NCI-H526 treated with DMSO at 0.1 percent for 48 hours (cell line): ENCODE measurements around the gene MTA1.
A peak's percentile ranks its signal among the peaks of the same experiment; 100 is the strongest.

Experiments
- DNase-seq: peaks from one replicate; lab custom pipeline; 2025; lab: John Stamatoyannopoulos, UW

The MTA1 gene

GRCh38 chr14:105445901-105446845 is 26.5 kb downstream of the MTA1 start:
- DNase-seq, result no peak

- no peak for DNase-seq
These were observed 27.3 kb downstream of the MTA1 start for GRCh38 chr14:105446971-105447370.

GRCh38 chr14:105447651-105448640 is 28.3 kb downstream of the MTA1 start:
- no peak for DNase-seq

DNA sequence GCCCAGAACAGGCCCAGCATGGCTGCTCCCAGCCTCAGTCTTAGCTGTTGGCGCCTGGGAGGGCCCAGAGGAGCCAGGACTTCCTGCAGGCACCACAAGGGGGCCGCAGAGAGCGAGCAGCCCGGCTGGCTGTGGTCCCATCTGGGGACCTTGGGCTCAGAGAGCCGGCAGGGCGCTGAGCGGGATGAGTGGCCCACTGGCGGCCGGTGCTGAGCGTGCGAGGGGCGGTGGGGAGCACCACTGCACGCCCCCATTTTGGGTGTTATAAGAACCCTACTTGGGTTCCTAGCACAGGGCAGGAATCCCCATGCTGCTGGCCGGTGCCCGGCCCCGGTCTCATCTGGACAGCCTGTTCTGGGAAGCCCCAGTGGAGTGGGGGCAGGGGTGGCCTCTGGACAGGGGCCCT is 29.1 kb downstream of the MTA1 start:
- peak; percentile 3 for DNase-seq

- DNase-seq, result no peak
These were observed 29.9 kb downstream of the MTA1 start for GRCh38 chr14:105449276-105450122.

- DNase-seq, result no peak
These were observed 30.5 kb downstream of the MTA1 start for GRCh38 chr14:105450123-105450505.

GRCh38 chr14:105450864-105451720 is 31.5 kb downstream of the MTA1 start:
- no peak for DNase-seq

DNA sequence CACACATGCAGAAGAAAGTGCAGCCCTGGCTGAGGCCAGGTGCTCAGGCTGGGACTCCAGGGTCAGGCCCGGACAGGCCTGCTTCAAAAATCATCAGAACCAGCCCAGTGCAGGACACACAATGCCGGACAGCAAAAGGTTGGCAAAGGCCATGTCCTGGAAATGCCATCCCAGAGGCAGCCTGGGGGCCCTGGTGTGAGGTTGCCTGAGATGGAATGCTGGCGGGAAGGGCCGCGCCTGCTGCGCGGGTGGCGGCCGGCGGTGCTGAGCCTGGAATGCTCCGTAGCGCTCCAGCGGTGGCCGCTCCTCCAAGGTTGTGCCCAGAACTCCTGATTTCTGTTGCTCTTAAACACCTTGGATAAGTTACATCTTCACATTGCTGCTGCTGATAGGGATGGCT is 33.3 kb downstream of the MTA1 start:
- no peak for DNase-seq

DNA sequence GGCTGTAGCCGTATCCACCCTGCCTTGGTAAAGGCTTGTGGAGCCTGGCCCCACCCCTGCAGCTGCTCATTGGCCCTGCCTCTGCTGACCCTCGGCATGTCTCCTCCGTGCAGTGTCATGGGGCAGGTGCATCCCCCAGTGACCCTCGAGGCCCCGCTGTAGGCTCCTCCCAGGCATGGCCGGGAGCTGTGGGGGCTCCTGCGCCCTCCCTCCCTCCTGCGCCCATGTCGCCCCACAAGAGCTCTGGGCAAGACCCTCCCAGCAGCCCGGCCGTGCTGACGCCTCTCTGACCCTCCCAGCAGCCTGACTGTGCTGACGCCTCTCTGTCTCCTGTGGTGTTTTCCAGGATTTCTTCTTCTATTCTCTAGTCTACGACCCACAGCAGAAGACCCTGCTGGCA is 34.2 kb downstream of the MTA1 start:
- DNase-seq, result no peak

DNA sequence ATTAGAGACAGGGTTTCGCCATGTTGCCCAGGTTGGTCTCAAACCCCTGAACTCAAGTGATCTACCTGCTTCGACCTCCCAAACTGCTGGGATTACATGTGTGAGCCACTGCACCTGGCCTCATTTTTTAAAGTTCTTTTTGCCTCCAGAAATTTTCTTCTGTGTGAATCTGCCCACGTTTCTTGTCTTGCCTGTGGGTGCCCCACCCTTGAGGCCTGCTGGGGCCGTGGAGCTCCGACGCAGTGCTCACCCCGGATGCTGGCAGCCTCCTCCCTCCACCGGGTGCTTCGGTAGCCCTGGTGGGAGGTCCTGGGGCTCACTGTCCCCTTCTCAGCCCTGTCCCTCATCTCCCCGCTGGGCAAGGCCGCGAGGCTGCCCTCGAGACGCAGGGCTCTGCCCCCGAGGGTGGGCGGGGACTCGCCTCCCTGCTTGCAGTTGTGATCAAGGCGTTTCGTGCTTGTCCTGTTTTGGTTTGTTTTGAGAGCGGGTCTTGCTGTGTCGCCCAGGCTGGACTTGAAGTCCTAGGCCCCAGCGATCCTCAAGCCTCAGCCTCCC is 35.5 kb downstream of the MTA1 start:
- no peak for DNase-seq

DNA sequence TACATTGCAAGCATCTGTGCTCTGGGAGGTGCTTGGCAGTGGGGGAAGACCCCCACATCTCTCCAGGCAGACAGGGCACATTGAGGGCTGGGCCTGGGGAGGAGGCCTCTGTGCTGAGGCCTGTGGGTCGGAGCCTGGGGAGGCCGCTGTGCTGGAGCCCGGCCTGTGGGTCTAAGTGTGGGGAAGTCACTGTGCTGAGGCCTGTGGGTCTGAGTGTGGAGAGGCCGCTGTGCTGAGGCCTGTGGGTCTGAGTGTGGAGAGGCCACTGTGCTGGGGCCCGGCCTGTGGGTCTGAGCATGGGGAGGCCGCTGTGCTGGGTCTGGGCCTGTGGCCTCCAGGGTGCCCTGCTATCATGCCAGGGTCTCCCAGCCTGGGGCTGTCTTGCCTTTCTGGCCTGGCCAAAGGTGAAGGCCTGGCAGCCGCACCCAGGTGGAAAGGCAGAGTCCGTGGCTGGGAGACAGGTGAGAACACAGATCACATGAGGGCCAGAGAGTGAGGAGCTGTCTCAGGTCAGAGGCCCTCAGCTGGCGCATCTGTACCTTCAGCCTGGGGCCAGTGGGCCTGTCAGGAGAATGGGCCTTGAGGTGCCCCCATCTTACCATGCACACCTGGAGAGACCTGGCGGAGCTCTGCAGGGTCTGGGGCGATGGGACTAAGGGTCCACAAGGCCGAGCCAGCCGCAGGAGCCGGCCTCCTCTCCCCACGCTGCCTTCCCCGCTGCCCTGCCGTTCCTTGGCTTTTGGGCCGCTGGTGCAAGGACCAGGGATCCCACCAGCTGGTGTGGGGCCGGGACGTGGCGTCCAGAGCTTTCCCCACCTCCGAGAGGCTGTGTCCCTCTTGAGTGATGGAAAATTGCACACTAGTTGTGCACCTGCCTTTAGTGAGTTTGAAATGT is 36.4 kb downstream of the MTA1 start:
- no peak for DNase-seq

- DNase-seq, result no peak
These were observed 37.4 kb downstream of the MTA1 start for GRCh38 chr14:105456736-105457617.

DNA sequence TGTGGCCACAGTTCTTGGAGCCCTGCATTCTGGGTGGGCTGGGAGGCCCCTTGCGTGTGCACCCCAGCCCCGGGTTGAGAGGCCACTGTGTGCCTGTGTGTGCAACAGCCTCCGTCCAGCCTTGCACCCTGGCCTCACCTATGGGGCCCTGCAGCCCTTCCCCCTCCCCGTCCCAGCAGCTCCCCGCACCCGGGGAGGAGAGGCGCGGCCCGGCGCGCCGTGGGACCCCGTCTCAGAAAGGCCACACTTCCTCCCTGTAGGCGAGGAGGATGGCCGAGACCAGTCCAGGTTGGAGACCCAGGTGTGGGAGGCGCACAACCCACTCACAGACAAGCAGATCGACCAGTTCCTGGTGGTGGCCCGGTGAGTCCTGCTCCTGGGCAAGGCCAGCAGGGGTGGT is 38.4 kb downstream of the MTA1 start:
- no peak for DNase-seq

DNA sequence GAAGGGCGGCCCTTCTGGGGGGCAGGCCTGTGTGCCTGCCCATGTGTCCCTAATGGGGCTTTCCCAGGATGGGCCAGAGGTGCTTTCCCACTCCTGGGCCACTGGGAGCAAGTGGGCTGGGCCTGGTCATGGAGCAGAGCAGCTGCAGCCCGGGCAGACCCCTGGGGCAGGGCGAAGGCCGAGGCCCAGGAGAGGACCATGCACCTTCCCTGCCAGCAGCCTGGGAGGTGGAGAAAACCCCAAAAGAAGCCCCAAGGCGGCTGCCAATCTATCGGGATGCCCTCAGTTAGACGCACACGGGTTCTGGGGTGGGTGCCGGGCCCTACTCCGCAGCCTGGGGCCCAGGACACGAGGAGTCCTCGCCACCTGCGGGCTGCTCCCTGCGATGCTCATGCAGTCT is 38.9 kb downstream of the MTA1 start:
- no peak for DNase-seq

- no peak for DNase-seq
These were observed 40.5 kb downstream of the MTA1 start for GRCh38 chr14:105460116-105460515.

GRCh38 chr14:105460616-105461015 is 41.0 kb downstream of the MTA1 start:
- no peak for DNase-seq

DNA sequence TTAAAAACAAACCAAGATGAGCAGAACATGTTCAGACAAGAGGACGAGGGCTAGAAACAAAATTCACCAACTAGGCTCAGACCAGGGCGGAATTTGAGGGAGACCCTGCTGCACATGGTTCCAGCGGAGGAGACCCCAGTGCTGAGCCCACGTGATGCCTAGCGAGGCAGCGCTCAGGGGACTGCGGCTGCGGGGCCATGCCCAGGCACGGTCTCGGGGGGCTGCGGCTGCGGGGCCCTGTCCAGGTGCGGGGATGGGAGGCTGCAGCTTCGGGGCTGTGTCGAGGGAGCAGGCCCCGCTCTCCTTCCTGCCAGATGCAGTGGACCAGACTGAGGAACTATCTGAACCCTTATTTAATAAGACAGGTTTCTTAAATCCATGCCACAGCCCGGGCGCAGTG is 42.3 kb downstream of the MTA1 start:
- no peak for DNase-seq

DNA sequence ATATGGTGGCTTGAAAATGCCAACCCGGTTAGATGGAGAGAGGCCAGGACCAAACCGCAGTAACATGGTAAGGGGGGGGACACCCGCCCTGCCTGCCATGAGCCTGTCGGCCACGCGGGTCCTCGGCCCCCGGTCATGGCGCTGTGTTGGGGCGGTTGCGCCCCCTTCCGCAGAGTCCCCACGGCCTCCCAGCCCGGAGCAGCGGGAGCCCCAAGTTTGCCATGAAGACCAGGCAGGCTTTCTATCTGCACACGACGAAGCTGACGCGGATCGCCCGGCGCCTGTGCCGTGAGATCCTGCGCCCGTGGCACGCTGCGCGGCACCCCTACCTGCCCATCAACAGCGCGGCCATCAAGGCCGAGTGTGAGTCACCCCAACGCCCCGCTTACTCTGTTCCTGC is 44.9 kb downstream of the MTA1 start:
- DNase-seq, result no peak
